GM19395 (cell line): Measurements from ENCODE around the gene TRMT10B.
"Not testable (repeated sequence)": the region's sequence is repeated elsewhere in the genome, so short reads cannot be mapped to it uniquely, and the experiment has no call there.

ENCODE experiments used
- ATAC-seq: cut with Tn5 transposase; IDR thresholded peaks from one replicate; pipeline ENCODE4 v1.9.1; 2021; ENCODE audit warnings: mild to moderate bottlenecking, moderate library complexity; ENCODE audit not compliant: unreplicated experiment

Gene TRMT10B

GRCh38 chr9:37751186-37751585, 2.4 kb upstream of the TRMT10B start:
- no peak for ATAC-seq

GRCh38 chr9:37751704-37752103, 1.9 kb upstream of the TRMT10B start:
- ATAC-seq = not testable (repeated sequence)

GRCh38 chr9:37752112-37752511, 1.5 kb upstream of the TRMT10B start:
- ATAC-seq = not testable (repeated sequence)

- no peak for ATAC-seq
These were observed 740 bp upstream of the TRMT10B start for GRCh38 chr9:37752642-37753488.

GRCh38 chr9:37758747-37759146, 5.1 kb downstream of the TRMT10B start:
- ATAC-seq = no peak

- no peak for ATAC-seq
These were observed 7.0 kb downstream of the TRMT10B start for GRCh38 chr9:37760416-37761161.

GRCh38 chr9:37761511-37761910, 7.9 kb downstream of the TRMT10B start:
- ATAC-seq = no peak

- not testable (repeated sequence) for ATAC-seq
These were observed 11.7 kb downstream of the TRMT10B start for GRCh38 chr9:37765263-37765662.

- no peak for ATAC-seq
These were observed 15.7 kb downstream of the TRMT10B start for GRCh38 chr9:37769306-37769705.

GRCh38 chr9:37769995-37770394, 16.4 kb downstream of the TRMT10B start:
- ATAC-seq = no peak

- no peak for ATAC-seq
These were observed 21.8 kb downstream of the TRMT10B start for GRCh38 chr9:37775216-37775919.

GRCh38 chr9:37776328-37776727, 22.7 kb downstream of the TRMT10B start:
- no peak for ATAC-seq

GRCh38 chr9:37778534-37778933, 24.9 kb downstream of the TRMT10B start:
- ATAC-seq = no peak

- ATAC-seq = no peak
These were observed 30.6 kb downstream of the TRMT10B start for GRCh38 chr9:37784291-37784615.

GRCh38 chr9:37784616-37785483, 31.2 kb downstream of the TRMT10B start, which contains the start of gene EXOSC3:
Gene EXOSC3, minus strand, starts transcription at chr9:37785064. Its CDS starts 20 bp downstream, at chr9:37785044.
- peak; percentile 93 for ATAC-seq

- no peak for ATAC-seq
These were observed 33.5 kb downstream of the TRMT10B start for GRCh38 chr9:37787059-37787458.

GRCh38 chr9:37788332-37788731, 34.7 kb downstream of the TRMT10B start:
- ATAC-seq = no peak

GRCh38 chr9:37790096-37790495, 36.5 kb downstream of the TRMT10B start:
- ATAC-seq = no peak

- no peak for ATAC-seq
These were observed 38.5 kb downstream of the TRMT10B start for GRCh38 chr9:37792122-37792521.

GRCh38 chr9:37796232-37796631, 42.6 kb downstream of the TRMT10B start:
- ATAC-seq = no peak

GRCh38 chr9:37798677-37799076, 45.1 kb downstream of the TRMT10B start:
- no peak for ATAC-seq
